GM20431 (cell line): Measurements from ENCODE around the gene CR1.
"Not testable (repeated sequence)": the region's sequence is repeated elsewhere in the genome, so short reads cannot be mapped to it uniquely, and the experiment has no call there.

Experiments
- in situ Hi-C: fragments of 300-500 bp; cut with MseI, MboI; formaldehyde crosslinking; loops from one replicate; pipeline ENCODE4 v1.15.0; 2020; ENCODE audit warnings: low sequenced_read_pairs; ENCODE audit not compliant: unreplicated experiment

The CR1 gene

DNA sequence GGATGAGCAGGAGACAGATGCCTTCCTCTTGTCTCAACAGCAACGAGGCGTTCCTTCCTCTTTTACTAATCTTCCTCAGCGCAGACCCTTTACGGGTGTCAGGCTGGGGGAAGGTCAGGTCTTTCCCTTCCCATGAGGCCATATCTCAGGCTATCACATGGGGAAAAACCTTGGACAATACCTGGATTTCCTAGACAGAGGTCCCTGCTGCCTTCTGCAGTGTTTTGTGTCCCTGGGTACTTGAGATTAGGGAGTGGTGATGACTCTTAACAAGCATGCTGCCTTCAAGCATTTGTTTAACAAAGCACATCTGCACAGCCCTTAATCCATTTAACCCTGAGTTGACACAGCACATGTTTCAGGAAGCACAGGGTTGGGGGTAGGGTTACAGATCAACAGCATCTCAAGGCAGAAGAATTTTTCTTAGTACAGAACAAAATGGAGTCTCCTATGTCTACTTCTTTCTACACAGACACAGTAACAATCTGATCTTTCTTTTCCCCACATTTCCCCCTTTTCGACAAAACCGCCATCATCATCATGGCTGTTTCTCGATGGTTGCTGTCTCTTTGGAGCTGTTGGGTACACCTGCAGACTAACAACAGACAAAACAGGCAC lies 139.7 kb downstream of the CR1 start:
- in situ Hi-C loops: not testable (repeated sequence)

DNA sequence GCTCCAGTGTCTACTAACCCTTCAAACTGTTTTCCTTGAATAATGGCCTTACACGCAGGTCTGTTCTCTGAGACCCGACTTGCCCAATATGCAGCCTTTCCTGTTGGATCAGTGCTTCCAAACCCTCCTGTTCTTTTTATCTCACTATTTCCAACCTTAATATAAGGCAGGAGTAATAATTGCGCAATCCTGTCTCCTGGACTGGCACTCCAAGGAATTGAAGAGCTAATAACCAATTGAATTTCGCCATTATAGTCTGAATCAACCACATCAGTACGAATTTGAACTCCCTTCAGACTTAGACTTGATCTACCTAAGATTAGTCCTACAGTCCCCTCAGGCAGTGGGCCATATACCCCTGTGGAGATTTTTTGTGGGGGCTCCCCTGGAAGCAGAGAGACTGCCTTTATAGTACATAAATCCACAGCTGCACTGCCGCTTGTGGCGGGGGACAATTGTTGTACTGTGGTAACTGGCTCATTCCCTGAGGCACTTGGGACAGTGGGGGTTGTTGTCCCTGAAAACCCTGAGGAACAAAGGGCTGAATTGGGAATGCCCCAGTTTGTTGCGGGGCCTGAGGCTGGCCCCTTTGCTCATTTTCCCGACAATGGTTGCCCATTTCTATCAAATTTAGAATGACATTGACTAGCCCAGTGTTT lies 142.7 kb downstream of the CR1 start:
- in situ Hi-C loops: not testable (repeated sequence)

DNA sequence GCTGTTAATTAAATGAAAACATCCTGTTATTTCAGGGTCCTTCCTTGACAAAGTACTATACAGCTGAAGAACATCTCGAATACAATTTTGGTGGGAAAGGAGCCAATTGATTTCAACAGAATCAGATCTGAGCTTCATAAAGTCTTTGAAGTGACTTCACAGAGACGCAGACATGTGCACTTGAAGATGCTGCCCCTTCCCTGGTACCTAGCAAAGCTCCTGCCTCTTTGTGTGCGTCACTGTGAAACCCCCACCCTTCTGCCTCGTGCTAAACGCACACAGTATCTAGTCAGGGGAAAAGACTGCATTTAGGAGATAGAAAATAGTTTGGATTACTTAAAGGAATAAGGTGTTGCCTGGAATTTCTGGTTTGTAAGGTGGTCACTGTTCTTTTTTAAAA lies 143.4 kb downstream of the CR1 start:
- in situ Hi-C loops: not testable (repeated sequence)

DNA sequence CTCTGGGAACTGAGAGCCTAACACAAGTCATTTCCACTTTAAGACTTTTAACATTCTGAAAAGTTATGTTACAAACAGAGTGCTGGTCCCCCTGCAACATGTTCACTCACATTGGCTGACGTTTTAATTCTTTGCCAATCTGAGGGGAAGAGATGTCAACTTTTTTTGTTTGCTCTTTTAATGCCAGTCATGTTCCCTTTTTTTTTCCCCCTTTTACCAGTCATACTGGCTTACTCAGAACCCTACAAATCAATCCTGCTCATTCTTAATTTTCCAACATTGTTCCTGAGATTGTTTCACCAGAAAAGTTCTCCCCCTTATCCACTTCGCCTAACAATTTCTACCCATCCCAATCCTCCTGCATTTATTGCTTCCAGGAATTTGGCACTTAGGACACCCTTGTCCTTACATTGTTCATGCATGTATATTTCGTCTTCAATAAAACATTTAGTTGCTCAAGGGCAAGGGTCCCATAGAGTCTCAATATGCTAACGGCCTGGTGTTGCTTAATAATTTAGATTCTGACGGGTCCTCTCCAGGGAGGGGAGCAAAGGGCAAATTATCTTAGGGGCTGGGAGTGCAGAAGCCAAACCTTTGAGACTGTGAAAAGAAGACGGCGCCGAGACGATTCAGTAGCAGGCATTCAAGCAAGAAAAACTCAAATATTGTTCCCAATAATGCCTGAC lies 148.4 kb downstream of the CR1 start:
- in situ Hi-C loops: no loop called here

DNA sequence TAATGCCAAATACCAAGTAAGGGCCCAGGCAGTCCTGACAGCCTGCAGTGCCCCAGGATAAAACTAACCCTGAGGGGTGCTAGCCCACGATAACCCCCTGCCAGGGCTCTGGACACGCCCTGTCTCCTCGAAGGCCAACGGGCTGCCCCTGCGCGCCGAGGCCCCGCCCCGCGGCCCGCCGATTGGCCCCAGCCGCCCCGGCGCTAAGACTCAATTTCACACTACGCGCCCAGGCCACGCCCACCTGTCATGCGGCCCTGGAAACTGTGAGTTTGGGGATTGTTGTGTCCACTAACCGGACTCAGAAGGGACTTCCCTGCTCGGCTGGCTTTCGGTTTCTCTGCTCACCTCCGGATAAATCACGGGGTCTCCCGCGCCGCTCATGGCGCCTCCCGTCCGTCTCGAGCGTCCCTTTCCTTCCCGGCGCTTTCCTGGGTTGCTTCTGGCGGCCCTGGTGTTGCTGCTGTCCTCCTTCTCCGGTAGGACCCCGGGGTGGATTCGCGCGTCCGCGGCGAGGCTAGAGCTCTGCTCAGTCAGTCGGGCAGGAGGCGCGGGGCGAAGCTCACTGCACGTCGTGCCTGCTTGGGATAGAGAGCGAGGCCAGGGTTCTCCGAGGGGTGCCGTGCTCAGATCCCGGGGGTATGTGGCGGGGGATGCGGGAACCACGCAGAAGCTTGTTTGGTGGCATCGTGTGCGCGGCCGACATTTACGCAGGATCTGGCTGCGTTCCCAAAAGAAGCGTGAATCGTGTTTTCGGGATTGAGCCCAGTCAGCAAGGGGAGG lies 149.1 kb downstream of the CR1 start, which contains the start of gene CR1L:
Gene CR1L, plus strand, starts transcription at position 282 of the 783 bp plus-strand sequence. Its CDS starts 101 bp downstream, at position 383.
- in situ Hi-C loops: no loop called here

DNA sequence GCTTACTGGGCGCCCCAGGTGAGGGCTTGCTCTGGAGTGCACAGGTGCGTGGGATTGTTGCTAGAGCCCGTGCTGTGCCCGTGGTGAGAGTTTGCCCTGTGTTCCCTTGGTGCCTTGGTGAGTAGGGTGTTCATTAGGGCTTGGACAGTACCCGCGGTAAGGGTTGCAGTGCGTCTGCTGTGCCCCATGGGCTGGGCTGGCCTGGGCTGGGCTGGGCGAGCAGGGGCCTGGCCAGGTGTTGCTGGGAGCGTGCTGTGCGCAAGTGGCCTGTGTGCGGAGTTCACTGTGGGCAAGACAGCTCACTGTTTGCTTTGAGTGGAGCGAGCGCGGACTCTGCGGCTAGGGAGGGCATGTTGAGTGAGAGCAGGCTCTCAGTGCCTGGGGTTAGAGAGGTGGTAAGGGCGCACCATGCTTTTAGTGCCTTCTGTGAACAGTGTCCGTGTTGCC lies 149.7 kb downstream of the CR1 start:
- in situ Hi-C loops: no loop called here

DNA sequence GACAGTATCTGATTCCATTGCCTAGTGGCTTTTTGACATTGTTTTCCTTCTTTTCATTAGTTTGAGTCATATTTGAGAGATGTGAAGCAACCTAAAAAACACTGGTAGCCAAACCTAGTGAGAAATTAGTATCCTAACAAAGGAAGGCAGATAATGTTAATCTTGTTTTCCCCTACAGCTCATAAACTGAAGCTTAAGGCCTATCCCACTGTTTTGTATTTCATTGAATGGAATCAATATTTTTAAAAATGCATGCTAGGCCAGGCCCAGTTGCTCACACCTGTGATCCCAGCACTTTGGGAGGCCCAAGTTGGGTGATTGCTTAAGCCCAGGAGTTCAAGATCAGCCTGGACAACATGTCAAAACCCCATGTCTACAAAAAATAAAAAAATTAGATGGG lies 150.2 kb downstream of the CR1 start:
- in situ Hi-C loops: no loop called here

DNA sequence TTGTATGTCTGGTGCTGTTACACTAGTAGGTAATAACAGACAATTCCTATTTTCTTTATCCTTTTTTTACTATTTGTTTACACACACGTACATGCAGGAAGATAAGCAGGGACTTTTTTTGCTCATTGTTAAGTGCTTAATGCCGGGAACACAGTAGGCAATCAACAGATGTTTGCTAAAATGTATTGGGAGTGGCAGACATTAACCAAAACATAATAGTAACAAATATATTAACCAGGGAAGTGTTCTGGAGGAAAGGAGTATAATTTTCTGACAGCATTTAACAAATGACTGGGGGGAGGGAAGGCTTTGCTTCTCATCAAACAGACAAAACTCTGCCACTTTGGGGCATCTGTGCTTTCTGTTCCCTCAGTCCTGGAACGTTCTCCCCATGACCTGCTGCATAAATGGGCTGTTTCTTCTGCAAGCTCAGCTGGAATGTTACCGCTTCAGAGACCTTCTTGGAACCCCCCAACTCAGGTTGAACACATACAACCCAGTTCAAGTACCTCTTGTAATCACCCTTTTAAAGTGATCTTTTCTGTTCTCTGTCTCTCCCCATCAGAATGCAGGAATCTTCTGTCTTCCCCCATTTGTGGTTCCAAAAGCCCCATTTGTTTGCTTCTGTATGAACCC lies 151.1 kb downstream of the CR1 start:
- in situ Hi-C loops: no loop called here

DNA sequence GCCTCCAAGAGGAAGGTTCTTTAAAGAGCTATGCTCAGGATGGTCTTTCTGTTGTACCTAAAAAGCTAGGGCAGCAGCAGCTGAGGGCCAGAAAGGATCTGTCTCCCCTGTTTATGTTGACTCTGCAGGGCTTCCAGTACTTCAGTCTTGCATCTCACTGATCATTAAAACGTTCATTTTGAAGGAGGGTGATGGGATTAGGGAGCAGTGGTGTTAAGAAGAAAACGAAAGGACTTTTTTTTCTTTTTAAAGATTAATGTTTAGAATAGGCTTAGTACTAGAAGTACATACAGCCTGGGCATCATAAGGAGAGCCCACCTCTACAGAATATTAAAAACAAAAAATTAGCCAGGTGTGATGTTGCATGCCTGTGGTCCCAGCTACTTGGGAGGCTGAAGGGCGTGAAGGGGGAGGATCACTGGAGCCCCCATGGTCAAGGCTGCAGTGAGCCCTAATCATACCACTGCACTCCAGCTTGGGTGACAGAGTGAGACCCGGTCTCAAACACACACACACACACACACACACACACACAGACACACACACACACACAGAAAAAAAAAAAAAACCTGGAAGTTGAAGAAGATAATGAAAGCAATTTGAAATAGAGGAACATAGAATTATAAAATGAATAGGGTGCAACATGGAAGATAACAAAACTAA lies 151.8 kb downstream of the CR1 start:
- in situ Hi-C loops: no loop called here

DNA sequence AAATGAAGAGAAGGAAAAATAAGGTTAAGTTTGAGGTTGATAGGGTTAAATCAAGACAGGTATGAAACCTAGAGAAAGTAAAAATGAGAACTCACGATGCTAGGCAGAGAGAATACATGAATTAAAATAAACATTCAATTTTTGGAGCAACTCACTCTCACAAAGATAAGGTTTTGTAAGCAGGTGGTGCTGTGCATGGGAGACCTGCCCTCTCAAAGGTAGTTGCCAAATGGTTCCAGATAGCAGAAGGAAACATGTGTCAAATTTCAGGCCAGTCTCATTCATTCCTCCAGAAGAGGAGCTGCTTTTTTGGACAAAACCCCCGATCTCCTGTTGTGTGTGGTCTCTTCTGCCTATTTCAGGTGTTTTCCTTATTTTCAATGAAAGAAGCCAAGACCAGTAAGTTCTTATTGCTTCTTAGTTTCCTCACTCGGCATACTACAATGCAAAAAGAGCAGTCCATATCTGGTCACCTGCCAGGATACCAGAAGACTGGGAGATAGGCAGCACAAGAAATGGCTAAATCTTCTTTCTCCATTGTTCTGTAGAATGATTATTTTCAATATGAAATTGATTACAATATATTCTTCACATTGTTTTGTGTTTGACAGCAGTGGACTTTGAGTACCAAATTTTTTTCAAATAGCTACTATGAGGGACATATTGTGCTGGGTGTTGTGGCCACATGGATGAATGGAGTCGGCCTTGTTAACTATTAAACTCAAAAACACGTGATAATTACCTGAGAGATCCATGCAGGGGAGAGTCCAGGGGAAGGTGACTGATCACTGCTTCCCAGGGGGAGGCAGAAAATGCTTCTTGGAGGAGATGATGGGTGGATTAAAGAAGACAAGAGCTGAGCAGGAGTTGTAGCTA lies 152.6 kb downstream of the CR1 start:
- in situ Hi-C loops: no loop called here

DNA sequence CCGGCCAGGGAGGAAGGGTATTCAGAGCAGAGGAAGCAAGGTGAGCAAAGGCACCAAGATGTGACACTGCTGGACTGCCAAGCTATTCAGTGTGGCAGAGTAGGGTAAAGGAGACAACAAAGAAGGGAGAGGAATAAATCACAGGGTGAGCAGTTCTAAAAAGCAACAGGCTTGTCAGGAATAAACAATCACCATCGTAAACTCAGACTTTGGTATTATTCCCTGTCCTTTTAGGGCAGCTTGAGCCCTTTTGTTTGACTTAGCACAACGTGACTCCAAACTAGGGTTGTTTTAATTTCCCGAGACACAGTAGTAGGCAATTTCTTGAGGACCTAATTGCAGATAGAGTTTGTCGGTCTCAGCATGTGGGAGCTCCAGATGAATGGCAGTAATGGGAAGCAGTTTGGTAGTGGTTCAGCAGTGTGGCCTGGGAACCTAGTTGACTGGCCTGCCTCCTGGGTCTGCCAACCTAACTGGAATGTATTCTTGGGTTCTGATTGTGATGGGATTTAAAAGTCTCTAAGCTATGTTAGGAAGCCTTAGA lies 153.3 kb downstream of the CR1 start:
- in situ Hi-C loops: no loop called here

DNA sequence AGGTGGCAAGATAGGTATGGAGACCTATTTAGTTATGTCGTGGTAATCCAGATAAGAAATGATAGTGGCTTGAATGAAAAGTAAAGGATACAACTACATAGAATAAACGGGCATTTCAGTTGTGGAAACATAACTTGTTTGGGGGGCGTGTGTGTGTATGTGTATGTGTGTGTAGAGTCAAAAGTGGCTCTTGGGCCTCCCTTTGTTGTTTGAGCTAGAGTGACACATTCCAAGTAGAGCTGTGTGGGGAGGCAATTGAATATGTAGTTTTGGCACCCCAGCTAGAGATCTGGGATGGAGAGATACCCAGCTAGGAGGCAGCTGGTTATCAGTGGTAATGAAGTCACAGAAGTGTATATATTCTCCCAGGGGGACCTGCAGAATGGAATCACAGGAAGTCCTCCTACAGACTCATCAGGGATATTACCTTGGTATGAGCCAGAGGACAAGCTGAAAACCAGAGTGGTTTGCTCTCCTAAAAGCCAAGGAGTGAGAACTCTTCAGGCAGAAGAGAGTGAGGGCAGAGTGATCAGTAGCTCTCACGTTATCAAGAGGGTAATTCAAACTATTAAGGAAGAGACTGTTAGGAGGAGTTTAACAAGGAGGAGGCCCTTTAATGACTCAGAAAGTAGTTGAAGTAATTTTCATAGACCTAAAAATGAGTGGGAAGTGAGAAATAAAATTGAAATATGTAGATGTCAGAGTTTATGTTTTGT lies 154.1 kb downstream of the CR1 start:
- in situ Hi-C loops: no loop called here

DNA sequence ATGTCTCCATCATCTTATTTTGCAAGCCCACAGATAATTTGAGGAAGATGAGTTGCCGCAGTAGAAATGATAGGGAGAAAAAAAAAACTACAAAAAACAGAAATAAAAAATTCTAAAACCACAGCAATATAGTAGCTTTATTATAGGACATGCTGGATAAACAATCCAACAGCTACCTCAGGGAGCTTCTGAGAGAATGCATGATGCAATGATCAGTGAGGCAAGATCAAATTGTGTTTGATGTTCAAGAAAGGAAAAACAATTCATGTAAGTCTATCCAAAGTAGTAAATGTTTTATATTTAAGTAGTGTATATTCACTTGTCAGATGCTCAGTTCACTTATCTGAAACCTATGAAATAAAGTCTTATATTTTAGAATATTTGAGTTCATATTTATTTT lies 155.6 kb downstream of the CR1 start:
- in situ Hi-C loops: no loop called here

DNA sequence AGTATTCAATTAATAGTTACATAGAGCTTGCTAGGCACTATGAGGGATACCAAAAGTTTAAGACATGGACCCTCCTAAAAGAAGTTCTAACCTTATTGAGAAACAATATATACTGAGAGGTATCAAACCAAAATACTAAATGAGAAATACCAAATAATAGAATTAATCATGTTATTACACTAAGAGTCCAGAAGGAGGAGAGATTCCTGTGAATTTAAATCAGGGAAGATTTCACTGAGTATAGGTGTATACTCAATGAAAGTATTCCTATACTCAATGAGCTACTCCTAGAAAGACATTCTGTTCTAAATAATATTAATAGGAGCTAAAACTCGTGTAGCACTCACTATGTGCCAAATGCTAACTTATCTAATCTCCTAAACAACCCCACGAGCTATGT lies 158.4 kb downstream of the CR1 start:
- in situ Hi-C loops: no loop called here

DNA sequence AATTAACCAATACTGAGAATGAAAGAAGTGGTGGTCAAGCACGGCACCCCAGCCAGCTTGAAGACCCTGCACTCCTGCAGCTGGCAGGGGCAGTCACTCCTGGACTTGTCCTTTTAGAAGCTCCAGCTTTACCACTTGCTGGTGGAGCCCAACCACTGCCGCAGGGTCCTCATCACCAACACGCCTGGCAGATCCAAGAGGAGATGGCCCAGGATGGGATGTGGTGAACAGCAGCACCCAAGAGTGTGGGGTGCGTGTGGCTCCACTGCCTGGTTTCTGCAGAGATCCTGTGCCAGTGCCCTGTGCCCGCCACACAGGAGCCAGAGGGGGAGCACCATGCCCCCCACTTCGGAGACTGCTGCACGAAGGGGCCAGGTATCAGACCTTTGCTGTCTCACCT lies 162.5 kb downstream of the CR1 start:
- in situ Hi-C loops: no loop called here

DNA sequence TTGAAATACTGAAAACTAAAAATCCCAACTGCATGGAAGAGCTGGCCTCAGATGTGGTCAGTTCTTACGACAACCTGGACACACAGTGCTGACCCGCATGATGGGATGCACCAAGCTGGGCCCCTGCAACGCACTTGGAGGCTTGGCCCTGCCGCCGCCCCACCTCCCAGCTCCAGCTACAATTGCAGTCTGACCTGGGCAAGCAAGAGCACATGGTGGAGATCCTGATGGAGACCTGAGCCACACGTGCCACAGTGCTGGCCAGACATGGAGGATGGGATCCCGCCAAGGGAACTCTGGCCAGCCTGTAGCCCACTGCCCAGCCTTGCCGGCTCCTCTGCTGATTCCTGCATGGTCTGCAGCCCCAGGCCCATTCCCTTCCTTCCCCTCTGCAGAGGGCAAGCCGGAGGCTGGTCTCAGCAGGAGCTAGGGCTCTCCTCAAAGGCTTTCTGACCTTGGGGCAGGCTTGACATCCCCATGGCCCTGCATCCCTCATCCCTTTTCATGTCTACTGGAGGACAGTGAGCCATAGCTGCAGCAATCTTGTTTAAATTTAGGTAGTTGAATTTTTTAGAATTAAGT lies 163.0 kb downstream of the CR1 start:
- in situ Hi-C loops: no loop called here

DNA sequence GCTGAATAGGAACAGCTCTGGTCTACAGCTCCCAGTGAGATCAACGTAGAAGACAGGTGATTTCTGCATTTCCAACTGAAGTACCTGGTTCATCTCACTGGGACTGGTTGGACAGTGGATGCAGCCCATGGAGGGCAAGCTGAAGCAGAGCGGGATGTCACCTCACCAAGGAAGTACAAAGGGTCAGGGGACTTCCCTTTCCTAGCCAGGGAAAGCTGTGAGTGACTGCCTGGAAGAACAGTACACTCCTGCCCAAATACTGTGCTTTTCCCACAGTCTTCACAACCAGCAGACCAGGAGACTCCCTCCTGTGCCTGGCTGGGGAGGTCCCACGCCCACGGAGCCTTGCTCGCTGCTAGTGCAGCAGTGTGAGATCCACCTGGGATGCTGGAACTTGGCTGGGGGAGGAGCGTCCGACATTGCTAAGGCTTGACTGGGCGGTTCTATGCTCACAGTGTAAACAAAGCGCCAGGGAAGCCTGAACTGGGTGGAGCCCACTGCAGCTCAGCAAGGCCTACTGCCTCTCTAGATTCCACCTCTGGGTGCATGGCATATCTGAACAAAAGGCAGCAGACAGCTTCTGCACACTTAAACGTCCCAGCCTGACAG lies 163.7 kb downstream of the CR1 start:
- in situ Hi-C loops: no loop called here
